Liver (tissue), 3 donors: ENCODE data around the gene PYCR2.

ENCODE experiments used
- CTCF ChIP-seq: fragments of 150-350 bp; IDR thresholded peaks from 2 replicates; pipeline ENCODE4 v1.5.1; 2017; ENCODE audit warnings: improper control_type of control experiment, low read depth, low read length; ENCODE audit not compliant: missing input control
- GABPA ChIP-seq, 2 donors: IDR thresholded peaks in 1 of 2; conservative IDR thresholded peaks in 1 of 2; 2 replicates each; pipeline ENCODE4 v1.6.1; 2016; ENCODE audit warnings: antibody characterized with exemption in 2 of 2, mild to moderate bottlenecking in 1 of 2, moderate library complexity in 1 of 2
- MAX ChIP-seq: IDR thresholded peaks from 2 replicates; pipeline ENCODE4 v1.6.1; 2016; ENCODE audit warnings: antibody characterized with exemption
- YY1 ChIP-seq: IDR thresholded peaks from 2 replicates; pipeline ENCODE4 v1.6.1; 2016; ENCODE audit warnings: antibody characterized with exemption, mild to moderate bottlenecking
- ZBTB33 ChIP-seq: IDR thresholded peaks from 2 replicates; pipeline ENCODE4 v1.6.1; 2016; ENCODE audit warnings: antibody characterized with exemption
- TF ChIP-seq, protein P1 (sequence below): IDR thresholded peaks from 2 replicates; pipeline ENCODE4 v1.6.1; 2016; ENCODE audit warnings: antibody characterized with exemption, mild to moderate bottlenecking
- donor health status: healthy.
- donor health status: healthy.

DNA sequence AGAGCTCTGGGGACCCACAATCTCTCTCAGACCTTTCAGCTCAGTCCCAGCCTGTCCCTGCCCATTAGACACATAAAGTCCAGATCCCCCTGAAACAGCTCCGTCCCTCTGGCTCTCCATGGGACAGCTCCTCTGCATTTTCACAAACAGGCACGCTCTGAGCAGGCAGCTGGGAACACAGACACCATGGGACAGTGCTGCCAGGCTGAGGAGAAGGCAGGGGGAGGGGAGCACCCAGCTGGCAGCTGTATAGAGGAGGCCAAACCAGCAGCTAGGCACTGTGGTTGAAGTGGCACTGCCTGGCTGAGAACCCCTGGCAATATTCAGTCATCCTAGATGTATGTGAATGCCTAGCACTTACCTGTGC lies 43.8 kb downstream of the PYCR2 start:
- no peak for TF ChIP-seq CTCF
- TF ChIP-seq GABPA (IDR thresholded peaks at IDR 0.05 in 1 of 2, conservative IDR thresholded peaks at IDR 0.05 in 1 of 2), result no peak
- TF ChIP-seq, protein P1, sequence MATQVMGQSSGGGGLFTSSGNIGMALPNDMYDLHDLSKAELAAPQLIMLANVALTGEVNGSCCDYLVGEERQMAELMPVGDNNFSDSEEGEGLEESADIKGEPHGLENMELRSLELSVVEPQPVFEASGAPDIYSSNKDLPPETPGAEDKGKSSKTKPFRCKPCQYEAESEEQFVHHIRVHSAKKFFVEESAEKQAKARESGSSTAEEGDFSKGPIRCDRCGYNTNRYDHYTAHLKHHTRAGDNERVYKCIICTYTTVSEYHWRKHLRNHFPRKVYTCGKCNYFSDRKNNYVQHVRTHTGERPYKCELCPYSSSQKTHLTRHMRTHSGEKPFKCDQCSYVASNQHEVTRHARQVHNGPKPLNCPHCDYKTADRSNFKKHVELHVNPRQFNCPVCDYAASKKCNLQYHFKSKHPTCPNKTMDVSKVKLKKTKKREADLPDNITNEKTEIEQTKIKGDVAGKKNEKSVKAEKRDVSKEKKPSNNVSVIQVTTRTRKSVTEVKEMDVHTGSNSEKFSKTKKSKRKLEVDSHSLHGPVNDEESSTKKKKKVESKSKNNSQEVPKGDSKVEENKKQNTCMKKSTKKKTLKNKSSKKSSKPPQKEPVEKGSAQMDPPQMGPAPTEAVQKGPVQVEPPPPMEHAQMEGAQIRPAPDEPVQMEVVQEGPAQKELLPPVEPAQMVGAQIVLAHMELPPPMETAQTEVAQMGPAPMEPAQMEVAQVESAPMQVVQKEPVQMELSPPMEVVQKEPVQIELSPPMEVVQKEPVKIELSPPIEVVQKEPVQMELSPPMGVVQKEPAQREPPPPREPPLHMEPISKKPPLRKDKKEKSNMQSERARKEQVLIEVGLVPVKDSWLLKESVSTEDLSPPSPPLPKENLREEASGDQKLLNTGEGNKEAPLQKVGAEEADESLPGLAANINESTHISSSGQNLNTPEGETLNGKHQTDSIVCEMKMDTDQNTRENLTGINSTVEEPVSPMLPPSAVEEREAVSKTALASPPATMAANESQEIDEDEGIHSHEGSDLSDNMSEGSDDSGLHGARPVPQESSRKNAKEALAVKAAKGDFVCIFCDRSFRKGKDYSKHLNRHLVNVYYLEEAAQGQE, result no peak
- TF ChIP-seq MAX, result no peak
- TF ChIP-seq ZBTB33, result no peak
- TF ChIP-seq YY1, result no peak
